Measurements from ENCODE around the gene NRIP3. TPM values are rescaled to one million over a fixed set of nuclear protein-coding genes. Genes with fewer than 3 reads are reported as not detected.

Gene NRIP3
- total and polyA plus RNA-seq, 9 of the 15 experiments (the other 6 are each of a cell fraction or from before 2014, with no cell fraction given): 4.4 to 18.7 (median 11.6) TPM

DNA sequence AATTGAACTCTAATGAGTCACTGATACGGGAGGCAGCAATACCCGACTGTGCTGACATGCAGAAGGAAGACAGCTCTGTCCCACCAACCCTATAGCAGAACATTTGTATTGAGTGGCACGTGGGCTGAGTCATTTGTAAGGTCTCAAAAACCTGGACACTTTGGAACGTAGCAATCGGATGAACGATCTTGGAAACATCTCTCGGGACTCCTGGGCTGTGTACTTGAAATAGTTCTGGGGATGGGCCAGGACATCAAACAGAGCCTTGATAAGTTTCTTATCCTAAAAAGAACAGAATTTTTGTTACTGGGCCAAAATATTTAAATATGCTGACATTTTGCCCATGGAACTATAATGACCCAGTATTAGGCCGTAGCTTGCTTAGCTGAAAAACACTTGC lies 17.1 kb upstream of the NRIP3 start:
- DNase-seq (ENCODE audit: extremely low read depth in 1 of 4, low spot score in 3 of 4) (no peak), FAIRE-seq (peak; percentile 42), ATAC-seq (no peak)
- WGBS (ENCODE audit: insufficient coverage, low coverage, missing lambda C conversion rate): 15% methylated on average over 8 of the region's 8 CpGs
- CTCF ChIA-PET (ENCODE audit: low intra/inter-chr PET ratio): no interaction called here
- no peaks in the 10 kb centered on the region for H3K9me1 ChIP-seq (ENCODE audit: control insufficient read depth, insufficient read depth, low read length)
- H2AFZ ChIP-seq (ENCODE audit: low read depth, low read length): no peak overlapping the region
- intact Hi-C loops (cut with micrococcal nuclease): no loop called here
- H3K9me3 ChIP-seq (replicated peaks; ENCODE audit: control insufficient read depth, insufficient read depth, low read depth, low read length): peaks cover 4% of the 10 kb centered on the region; the same call in 1 of the 2 replicates
- H3K4me2 ChIP-seq (ENCODE audit: insufficient read depth, low read length): no peak overlapping the region
- in situ Hi-C loops (cut with MboI): no loop called here
- no peak overlapping the region for H3K27ac ChIP-seq (ENCODE audit: extremely low read depth, low read depth, low read length)
- peaks cover 16 to 47% of the 10 kb centered on the region in 2 experiments for H3K27me3 ChIP-seq (ENCODE audit: control insufficient read depth in 2 of 2, insufficient read depth in 2 of 2, low read length in 2 of 2)
- POLR2A ChIA-PET: interaction anchor here (0.6 kb wide), 1 partner anchor 649 kb away, joined by 3 read pairs; no protein-coding TSS in a partner anchor
- no peak overlapping the region for H3K9ac ChIP-seq (ENCODE audit: insufficient read depth in 1 of 2, low read depth in 2 of 2, low read length in 2 of 2)
- no peaks in the 10 kb centered on the region for H4K20me1 ChIP-seq (replicated peaks; ENCODE audit: control insufficient read depth, insufficient read depth, low read length)
- H3K79me2 ChIP-seq (ENCODE audit: control insufficient read depth, insufficient read depth, low read length): no peaks in the 10 kb centered on the region
- no peaks in the 10 kb centered on the region; a peak in 1 of 5 replicates for H3K4me1 ChIP-seq (replicated peaks in 1 of 2; ENCODE audit: control insufficient read depth in 2 of 2, insufficient read depth in 2 of 2, low read length in 2 of 2)
- no peaks in the 10 kb centered on the region for H3K36me3 ChIP-seq (ENCODE audit: control insufficient read depth, insufficient read depth, low read length)
- BruUV-seq (replicated peaks): no TSS peak
- no peak overlapping the region for H3K4me3 ChIP-seq
- no peak for TF ChIP-seq ZFPM2 (CRISPR knock-in tag; IDR thresholded peaks at IDR 0.05)
- TF ChIP-seq, protein P1, sequence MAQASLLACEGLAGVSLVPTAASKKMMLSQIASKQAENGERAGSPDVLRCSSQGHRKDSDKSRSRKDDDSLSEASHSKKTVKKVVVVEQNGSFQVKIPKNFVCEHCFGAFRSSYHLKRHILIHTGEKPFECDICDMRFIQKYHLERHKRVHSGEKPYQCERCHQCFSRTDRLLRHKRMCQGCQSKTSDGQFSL (CRISPR knock-in tag; IDR thresholded peaks at IDR 0.05): no peak
- TF ChIP-seq, protein P1 (tag; IDR thresholded peaks at IDR 0.05): no peak
- no peak for TF ChIP-seq TARDBP (IDR thresholded peaks at IDR 0.05)
- TF ChIP-seq, protein P2, sequence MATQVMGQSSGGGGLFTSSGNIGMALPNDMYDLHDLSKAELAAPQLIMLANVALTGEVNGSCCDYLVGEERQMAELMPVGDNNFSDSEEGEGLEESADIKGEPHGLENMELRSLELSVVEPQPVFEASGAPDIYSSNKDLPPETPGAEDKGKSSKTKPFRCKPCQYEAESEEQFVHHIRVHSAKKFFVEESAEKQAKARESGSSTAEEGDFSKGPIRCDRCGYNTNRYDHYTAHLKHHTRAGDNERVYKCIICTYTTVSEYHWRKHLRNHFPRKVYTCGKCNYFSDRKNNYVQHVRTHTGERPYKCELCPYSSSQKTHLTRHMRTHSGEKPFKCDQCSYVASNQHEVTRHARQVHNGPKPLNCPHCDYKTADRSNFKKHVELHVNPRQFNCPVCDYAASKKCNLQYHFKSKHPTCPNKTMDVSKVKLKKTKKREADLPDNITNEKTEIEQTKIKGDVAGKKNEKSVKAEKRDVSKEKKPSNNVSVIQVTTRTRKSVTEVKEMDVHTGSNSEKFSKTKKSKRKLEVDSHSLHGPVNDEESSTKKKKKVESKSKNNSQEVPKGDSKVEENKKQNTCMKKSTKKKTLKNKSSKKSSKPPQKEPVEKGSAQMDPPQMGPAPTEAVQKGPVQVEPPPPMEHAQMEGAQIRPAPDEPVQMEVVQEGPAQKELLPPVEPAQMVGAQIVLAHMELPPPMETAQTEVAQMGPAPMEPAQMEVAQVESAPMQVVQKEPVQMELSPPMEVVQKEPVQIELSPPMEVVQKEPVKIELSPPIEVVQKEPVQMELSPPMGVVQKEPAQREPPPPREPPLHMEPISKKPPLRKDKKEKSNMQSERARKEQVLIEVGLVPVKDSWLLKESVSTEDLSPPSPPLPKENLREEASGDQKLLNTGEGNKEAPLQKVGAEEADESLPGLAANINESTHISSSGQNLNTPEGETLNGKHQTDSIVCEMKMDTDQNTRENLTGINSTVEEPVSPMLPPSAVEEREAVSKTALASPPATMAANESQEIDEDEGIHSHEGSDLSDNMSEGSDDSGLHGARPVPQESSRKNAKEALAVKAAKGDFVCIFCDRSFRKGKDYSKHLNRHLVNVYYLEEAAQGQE (IDR thresholded peaks at IDR 0.05; ENCODE audit: borderline replicate concordance): no peak
- TF ChIP-seq, protein P2 (CRISPR knock-in tag; IDR thresholded peaks at IDR 0.05; ENCODE audit: low read depth): no peak
- TF ChIP-seq ZNF398 (CRISPR knock-in tag; IDR thresholded peaks at IDR 0.05): no peak
- no peak for TF ChIP-seq NCOR1 (IDR thresholded peaks at IDR 0.05)
- no peak for TF ChIP-seq PHF8 (IDR thresholded peaks at IDR 0.05; ENCODE audit: borderline replicate concordance, low read length)

Measured in K562 (cell line).